GM12878 (cell line): Measurements from ENCODE around the gene SCYGR1. TPM values are rescaled to one million over a fixed set of nuclear protein-coding genes. Genes with fewer than 3 reads are reported as not detected.

Source experiments
- ATAC-seq: fragments of 200-7000 bp; cut with Tn5 transposase; 3 replicates; pipeline ENCODE4 v1.9.1; 2020; ENCODE audit warnings: mild to moderate bottlenecking, moderate library complexity
- BruUV-seq: library from RNA; stranded (reverse); fragments of 400-500 nt; replicated peaks from 2 replicates; lab custom pipeline; 2021; lab: Mats Ljungman, UMichigan
- CTCF ChIA-PET: fragments of 300-600 bp; sonication (Branson Sonifier 250); formaldehyde crosslinking; extraction: SDS; loops from one replicate; lab custom pipeline; 2021; ENCODE audit warnings: inconsistent platforms; lab: Yijun Ruan, JAX
- POLR2A ChIA-PET: fragments of 350-600 bp; formaldehyde crosslinking; extraction: SDS; loops from one replicate; lab custom pipeline; 2021; ENCODE audit warnings: inconsistent platforms; lab: Charles Lee
- RAD21 ChIA-PET: fragments of 300-600 bp; sonication (Branson Sonifier 250); formaldehyde crosslinking; loops from one replicate; lab custom pipeline; 2023; ENCODE audit warnings: antibody characterized with exemption; ENCODE audit not compliant: unreplicated experiment; lab: Charles Lee
- SMC1A ChIA-PET: fragments of 300-600 bp; sonication (Branson Sonifier 250); formaldehyde crosslinking; loops from one replicate; lab custom pipeline; 2023; ENCODE audit not compliant: unreplicated experiment, uncharacterized antibody; lab: Charles Lee
- DNase-seq: peaks from one replicate; pipeline ENCODE4 v3.0.0-alpha.2; 2011; ENCODE audit warnings: low read depth, low spot score
- FAIRE-seq: peaks from 3 replicates; lab custom pipeline; 2011; peaks lifted over from hg19 to GRCh38; lab: Jason Lieb, UNC
- H2AFZ ChIP-seq: 2 replicates; pipeline ENCODE4 v1.6.0; 2011; ENCODE audit warnings: low read depth, low read length, control low read depth; ENCODE audit not compliant: control insufficient read depth
- H3K27ac ChIP-seq: 2 replicates; pipeline ENCODE4 v1.5.1; 2011; ENCODE audit warnings: control low read depth; ENCODE audit not compliant: control insufficient read depth, insufficient read depth
- H3K27me3 ChIP-seq, 2 experiments: replicated peaks in 1 of 2; 2 replicates each; pipeline versions ENCODE4 v1.6.0 to v1.6.1; 2011; ENCODE audit warnings: low read length in 1 of 2; ENCODE audit not compliant: control insufficient read depth in 2 of 2, insufficient read depth in 2 of 2
- H3K36me3 ChIP-seq, 2 experiments: 2 replicates each; pipeline ENCODE4 v1.5.1; 2011; ENCODE audit warnings: low read length in 1 of 2; ENCODE audit not compliant: control insufficient read depth in 2 of 2, insufficient read depth in 2 of 2
- H3K4me1 ChIP-seq: 2 replicates; pipeline ENCODE4 v1.6.1; 2011; ENCODE audit warnings: mild to moderate bottlenecking, low read length, moderate library complexity, mixed read lengths; ENCODE audit not compliant: control insufficient read depth, insufficient read depth
- H3K4me2 ChIP-seq: 2 replicates; pipeline ENCODE4 v1.6.0; 2011; ENCODE audit warnings: control low read depth; ENCODE audit not compliant: control insufficient read depth, insufficient read depth
- H3K4me3 ChIP-seq: fragments of 200-600 bp; sonication (generic); 2 replicates; pipeline ENCODE4 v1.5.1; 2016
- H3K79me2 ChIP-seq: 2 replicates; pipeline ENCODE4 v1.6.0; 2011; ENCODE audit warnings: low read length; ENCODE audit not compliant: control insufficient read depth, insufficient read depth
- H3K9ac ChIP-seq: 2 replicates; pipeline ENCODE4 v1.8.0; 2011; ENCODE audit warnings: low read length, control low read depth, mixed read lengths; ENCODE audit not compliant: control insufficient read depth, insufficient read depth
- H3K9me3 ChIP-seq: replicated peaks from 3 replicates; pipeline ENCODE4 v1.5.1; 2011; ENCODE audit warnings: mild to moderate bottlenecking, low read length; ENCODE audit not compliant: control insufficient read depth, insufficient read depth
- H4K20me1 ChIP-seq: 2 replicates; pipeline ENCODE4 v1.6.0; 2011; ENCODE audit not compliant: control insufficient read depth, insufficient read depth
- BCLAF1 ChIP-seq: fragments of 450-650 bp; IDR thresholded peaks from 2 replicates; pipeline ENCODE4 v1.6.1; 2017; ENCODE audit warnings: antibody characterized with exemption, mild to moderate bottlenecking, moderate library complexity
- CHD4 ChIP-seq: fragments of 200-600 bp; sonication (generic); IDR thresholded peaks from 2 replicates; pipeline ENCODE4 v1.6.1; 2016; ENCODE audit warnings: mild to moderate bottlenecking
- ESRRA ChIP-seq: IDR thresholded peaks from 2 replicates; pipeline ENCODE4 v1.6.1; 2012; ENCODE audit warnings: mild to moderate bottlenecking, low read length, improper control_type of control experiment
- GATAD2B ChIP-seq: fragments of 450-650 bp; conservative IDR thresholded peaks from 2 replicates; pipeline ENCODE4 v1.6.1; 2017; ENCODE audit warnings: low read depth, mild to moderate bottlenecking, moderate library complexity
- IKZF1 ChIP-seq: fragments of 450-650 bp; conservative IDR thresholded peaks from 2 replicates; pipeline ENCODE4 v1.6.1; 2017; ENCODE audit warnings: antibody characterized with exemption, mild to moderate bottlenecking
- JUND ChIP-seq: IDR thresholded peaks from 2 replicates; pipeline ENCODE4 v1.6.1; 2012; ENCODE audit warnings: low read depth, mild to moderate bottlenecking, low read length, improper control_type of control experiment, moderate library complexity
- NFXL1 ChIP-seq: fragments of 450-650 bp; IDR thresholded peaks from 2 replicates; pipeline ENCODE4 v1.6.1; 2017; ENCODE audit warnings: antibody characterized with exemption, mild to moderate bottlenecking, borderline replicate concordance
- NR2C2 ChIP-seq: IDR thresholded peaks from 2 replicates; pipeline ENCODE4 v1.6.1; 2011; ENCODE audit warnings: borderline replicate concordance, low read depth; ENCODE audit not compliant: control insufficient read depth, insufficient read length
- PAX5 ChIP-seq: IDR thresholded peaks from 2 replicates; pipeline ENCODE4 v1.6.1; 2011; ENCODE audit warnings: low read depth, low read length, borderline replicate concordance
- POLR2A ChIP-seq: IDR thresholded peaks from 2 replicates; pipeline ENCODE4 v1.6.1; 2011; ENCODE audit warnings: low read depth, mild to moderate bottlenecking, low read length
- POLR2AphosphoS2 ChIP-seq: IDR thresholded peaks from 2 replicates; pipeline ENCODE4 v1.6.1; 2011; ENCODE audit warnings: low read depth, mild to moderate bottlenecking, low read length, improper control_type of control experiment, moderate library complexity
- TCF12 ChIP-seq: IDR thresholded peaks from 2 replicates; pipeline ENCODE4 v1.6.1; 2011; ENCODE audit warnings: low read depth, mild to moderate bottlenecking, low read length
- ZNF384 ChIP-seq: IDR thresholded peaks from 2 replicates; pipeline ENCODE4 v1.6.1; 2012; ENCODE audit warnings: low read depth, mild to moderate bottlenecking, low read length, improper control_type of control experiment, borderline replicate concordance
- WGBS: methylation state at CpG from one replicate; pipeline ENCODE4 v1.1.6; 2016; ENCODE audit warnings: low lambda C conversion rate; ENCODE audit not compliant: insufficient replicate concordance, insufficient coverage; ENCODE audit errors: missing lambda C conversion rate; 5-methylcytosine and 5-hydroxymethylcytosine counted together
- in situ Hi-C: fragments of 300-500 bp; cut with MboI; formaldehyde crosslinking; loops from 9 replicates; pipeline ENCODE4 v1.14.3; 2018; ENCODE audit warnings: mixed read lengths
- intact Hi-C: fragments of 100-400 bp; cut with micrococcal nuclease; formaldehyde crosslinking; loops from one replicate; pipeline ENCODE4 v1.14.2; 2022; ENCODE audit not compliant: unreplicated experiment
- polyA plus RNA-seq, 11 experiments: library from polyadenylated mRNA; depleted of rRNA in 4 of 11; unstranded in 6 of 11; stranded (reverse) in 5 of 11; fragments of >200 nt; fragmentation: Nextera tagmentation in 4 of 11; fragmentation: Illumina TruSeq in 1 of 11; extraction: Ambion mirVana in 4 of 11; extraction: Trizol in 1 of 11; gene quantifications; 1 replicate in 1 of 11; 2 replicates in 10 of 11; pipeline versions ENCODE4 v1.2.1 to v1.2.3, GENCODE V29; 2011 to 2016; ENCODE audit warnings: inconsistent platforms in 2 of 11, missing spikeins in 2 of 11, low read depth in 1 of 11
- total RNA-seq, 4 experiments: library from RNA; depleted of rRNA in 3 of 4; stranded (reverse); fragments of >200 nt in 3 of 4; fragmentation: Illumina TruSeq in 1 of 4; extraction: Trizol in 1 of 4; gene quantifications; 2 replicates each; pipeline versions ENCODE4 v1.2.1 to v1.2.3, GENCODE V29; 2013 to 2021
- TF ChIP-seq, protein P1 (sequence below): IDR thresholded peaks from 2 replicates; pipeline ENCODE4 v1.6.1; 2012; ENCODE audit warnings: improper control_type of control experiment, low read depth, low read length; ENCODE audit not compliant: insufficient replicate concordance

SCYGR1 gene
- total and polyA plus RNA-seq, 10 of the 15 experiments (the other 5 are each of a cell fraction or from before 2014, with no cell fraction given) = not detected

DNA sequence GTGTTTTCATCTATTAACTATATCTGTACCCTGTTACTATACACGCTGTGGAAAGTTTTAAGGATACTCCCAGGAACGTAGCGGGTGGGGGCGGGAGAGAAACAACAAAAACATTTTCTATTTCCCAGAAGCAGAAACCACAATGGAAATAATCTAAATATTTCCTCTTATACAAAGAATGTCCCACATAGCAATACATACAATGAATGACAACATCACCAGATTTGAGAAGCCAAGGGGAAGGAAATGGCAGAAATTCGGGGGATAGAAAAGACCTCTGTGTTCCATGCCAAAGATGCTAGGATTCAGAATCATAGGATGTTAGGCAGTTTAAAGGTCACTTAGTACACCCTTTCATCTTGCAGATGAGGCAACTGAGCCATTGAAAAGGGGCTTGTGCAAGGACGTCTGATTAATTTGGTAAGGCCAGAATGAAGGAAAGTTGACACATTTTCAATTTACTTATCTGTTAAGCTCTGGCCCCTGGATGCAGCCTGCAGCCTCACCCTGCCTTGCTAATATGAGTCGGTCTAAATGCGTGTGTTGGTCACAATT lies 41.1 kb upstream of the SCYGR1 start:
- ATAC-seq = no peak
- no peaks in the 10 kb centered on the region for H3K79me2 ChIP-seq
- H3K4me3 ChIP-seq = no peak overlapping the region
- RAD21 ChIA-PET = interaction anchor here (1.0 kb wide), 1 partner anchor 51 kb away, joined by 4 read pairs; no protein-coding TSS in a partner anchor
- peaks cover 8% of the 10 kb centered on the region; the same call in 2 of the 3 replicates for H3K9me3 ChIP-seq
- FAIRE-seq = no peak
- H4K20me1 ChIP-seq = no peaks in the 10 kb centered on the region
- no peak overlapping the region for H3K4me2 ChIP-seq
- WGBS = 85% methylated on average over 8 of the region's 8 CpGs
- TF ChIP-seq, protein P1, sequence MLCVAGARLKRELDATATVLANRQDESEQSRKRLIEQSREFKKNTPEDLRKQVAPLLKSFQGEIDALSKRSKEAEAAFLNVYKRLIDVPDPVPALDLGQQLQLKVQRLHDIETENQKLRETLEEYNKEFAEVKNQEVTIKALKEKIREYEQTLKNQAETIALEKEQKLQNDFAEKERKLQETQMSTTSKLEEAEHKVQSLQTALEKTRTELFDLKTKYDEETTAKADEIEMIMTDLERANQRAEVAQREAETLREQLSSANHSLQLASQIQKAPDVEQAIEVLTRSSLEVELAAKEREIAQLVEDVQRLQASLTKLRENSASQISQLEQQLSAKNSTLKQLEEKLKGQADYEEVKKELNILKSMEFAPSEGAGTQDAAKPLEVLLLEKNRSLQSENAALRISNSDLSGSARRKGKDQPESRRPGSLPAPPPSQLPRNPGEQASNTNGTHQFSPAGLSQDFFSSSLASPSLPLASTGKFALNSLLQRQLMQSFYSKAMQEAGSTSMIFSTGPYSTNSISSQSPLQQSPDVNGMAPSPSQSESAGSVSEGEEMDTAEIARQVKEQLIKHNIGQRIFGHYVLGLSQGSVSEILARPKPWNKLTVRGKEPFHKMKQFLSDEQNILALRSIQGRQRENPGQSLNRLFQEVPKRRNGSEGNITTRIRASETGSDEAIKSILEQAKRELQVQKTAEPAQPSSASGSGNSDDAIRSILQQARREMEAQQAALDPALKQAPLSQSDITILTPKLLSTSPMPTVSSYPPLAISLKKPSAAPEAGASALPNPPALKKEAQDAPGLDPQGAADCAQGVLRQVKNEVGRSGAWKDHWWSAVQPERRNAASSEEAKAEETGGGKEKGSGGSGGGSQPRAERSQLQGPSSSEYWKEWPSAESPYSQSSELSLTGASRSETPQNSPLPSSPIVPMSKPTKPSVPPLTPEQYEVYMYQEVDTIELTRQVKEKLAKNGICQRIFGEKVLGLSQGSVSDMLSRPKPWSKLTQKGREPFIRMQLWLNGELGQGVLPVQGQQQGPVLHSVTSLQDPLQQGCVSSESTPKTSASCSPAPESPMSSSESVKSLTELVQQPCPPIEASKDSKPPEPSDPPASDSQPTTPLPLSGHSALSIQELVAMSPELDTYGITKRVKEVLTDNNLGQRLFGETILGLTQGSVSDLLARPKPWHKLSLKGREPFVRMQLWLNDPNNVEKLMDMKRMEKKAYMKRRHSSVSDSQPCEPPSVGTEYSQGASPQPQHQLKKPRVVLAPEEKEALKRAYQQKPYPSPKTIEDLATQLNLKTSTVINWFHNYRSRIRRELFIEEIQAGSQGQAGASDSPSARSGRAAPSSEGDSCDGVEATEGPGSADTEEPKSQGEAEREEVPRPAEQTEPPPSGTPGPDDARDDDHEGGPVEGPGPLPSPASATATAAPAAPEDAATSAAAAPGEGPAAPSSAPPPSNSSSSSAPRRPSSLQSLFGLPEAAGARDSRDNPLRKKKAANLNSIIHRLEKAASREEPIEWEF = no peak
- TF ChIP-seq POLR2AphosphoS2 = no peak
- no peak for TF ChIP-seq GATAD2B
- no peak for TF ChIP-seq NFXL1
- no peak for TF ChIP-seq JUND
- TF ChIP-seq BCLAF1 = no peak
- TF ChIP-seq IKZF1 = no peak
- TF ChIP-seq TCF12 = no peak
- TF ChIP-seq ZNF384 = no peak
- TF ChIP-seq ESRRA = no peak
- no peak for TF ChIP-seq NR2C2
- TF ChIP-seq POLR2A = no peak
- no peak for TF ChIP-seq CHD4
- TF ChIP-seq PAX5 = no peak
- intact Hi-C loops (no loop called here), in situ Hi-C loops (no loop called here)
- POLR2A ChIA-PET = no interaction called here
- CTCF ChIA-PET = interaction anchor here (1.5 kb wide), 1 partner anchor 337 kb away, joined by 4 read pairs; no protein-coding TSS in a partner anchor
- H3K4me1 ChIP-seq = no peaks in the 10 kb centered on the region
- DNase-seq = no peak
- no peak overlapping the region for H3K27ac ChIP-seq
- H2AFZ ChIP-seq = no peak overlapping the region
- SMC1A ChIA-PET = interaction anchor here (0.6 to 1.3 kb wide), 3 partner anchors 14 to 92 kb away, joined by 3 read pairs; no protein-coding TSS in a partner anchor
- no peak overlapping the region for H3K9ac ChIP-seq
- H3K36me3 ChIP-seq = no peaks in the 10 kb centered on the region
- H3K27me3 ChIP-seq = no peaks in the 10 kb centered on the region
- BruUV-seq = no TSS peak
